Ishikawa (cell line): Measurements from ENCODE around the gene TAS1R1.

Source experiments
- EP300 ChIP-seq: IDR thresholded peaks from 2 replicates; pipeline ENCODE4 v1.6.1; 2012; ENCODE audit warnings: borderline replicate concordance
- NFIC ChIP-seq: IDR thresholded peaks from 2 replicates; pipeline ENCODE4 v1.6.1; 2012
- RAD21 ChIP-seq: IDR thresholded peaks from 2 replicates; pipeline ENCODE4 v1.6.1; 2012; ENCODE audit warnings: low read depth
- TEAD4 ChIP-seq: IDR thresholded peaks from 2 replicates; pipeline ENCODE4 v1.6.1; 2012
- YY1 ChIP-seq: IDR thresholded peaks from 2 replicates; pipeline ENCODE4 v1.6.1; 2012; ENCODE audit warnings: low read depth
- ZBTB7A ChIP-seq: IDR thresholded peaks from 2 replicates; pipeline ENCODE4 v1.6.1; 2012; ENCODE audit warnings: low read depth
- TF ChIP-seq, protein P1 (sequence below): IDR thresholded peaks from 2 replicates; pipeline ENCODE4 v1.6.1; 2012

DNA sequence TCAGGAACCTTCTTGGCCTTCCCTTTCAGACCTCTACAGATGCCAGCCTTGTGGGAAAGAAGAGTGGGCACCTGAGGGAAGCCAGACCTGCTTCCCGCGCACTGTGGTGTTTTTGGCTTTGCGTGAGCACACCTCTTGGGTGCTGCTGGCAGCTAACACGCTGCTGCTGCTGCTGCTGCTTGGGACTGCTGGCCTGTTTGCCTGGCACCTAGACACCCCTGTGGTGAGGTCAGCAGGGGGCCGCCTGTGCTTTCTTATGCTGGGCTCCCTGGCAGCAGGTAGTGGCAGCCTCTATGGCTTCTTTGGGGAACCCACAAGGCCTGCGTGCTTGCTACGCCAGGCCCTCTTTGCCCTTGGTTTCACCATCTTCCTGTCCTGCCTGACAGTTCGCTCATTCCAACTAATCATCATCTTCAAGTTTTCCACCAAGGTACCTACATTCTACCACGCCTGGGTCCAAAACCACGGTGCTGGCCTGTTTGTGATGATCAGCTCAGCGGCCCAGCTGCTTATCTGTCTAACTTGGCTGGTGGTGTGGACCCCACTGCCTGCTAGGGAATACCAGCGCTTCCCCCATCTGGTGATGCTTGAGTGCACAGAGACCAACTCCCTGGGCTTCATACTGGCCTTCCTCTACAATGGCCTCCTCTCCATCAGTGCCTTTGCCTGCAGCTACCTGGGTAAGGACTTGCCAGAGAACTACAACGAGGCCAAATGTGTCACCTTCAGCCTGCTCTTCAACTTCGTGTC, 23.7 kb downstream of the TAS1R1 start:
- TF ChIP-seq RAD21 (no peak), NFIC (no peak), TEAD4 (no peak), EP300 (no peak), ZBTB7A (no peak), YY1 (no peak)
- TF ChIP-seq, protein P1, sequence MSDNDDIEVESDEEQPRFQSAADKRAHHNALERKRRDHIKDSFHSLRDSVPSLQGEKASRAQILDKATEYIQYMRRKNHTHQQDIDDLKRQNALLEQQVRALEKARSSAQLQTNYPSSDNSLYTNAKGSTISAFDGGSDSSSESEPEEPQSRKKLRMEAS: no peak
